Measurements from ENCODE around the gene GLDN. TPM values are rescaled to one million over a fixed set of nuclear protein-coding genes. Genes with fewer than 3 reads are reported as not detected.

Gene GLDN
- total and polyA plus RNA-seq, 2 of the 4 experiments (the other 2 are of a cell fraction): under 0.01 TPM; not detected in 1

DNA sequence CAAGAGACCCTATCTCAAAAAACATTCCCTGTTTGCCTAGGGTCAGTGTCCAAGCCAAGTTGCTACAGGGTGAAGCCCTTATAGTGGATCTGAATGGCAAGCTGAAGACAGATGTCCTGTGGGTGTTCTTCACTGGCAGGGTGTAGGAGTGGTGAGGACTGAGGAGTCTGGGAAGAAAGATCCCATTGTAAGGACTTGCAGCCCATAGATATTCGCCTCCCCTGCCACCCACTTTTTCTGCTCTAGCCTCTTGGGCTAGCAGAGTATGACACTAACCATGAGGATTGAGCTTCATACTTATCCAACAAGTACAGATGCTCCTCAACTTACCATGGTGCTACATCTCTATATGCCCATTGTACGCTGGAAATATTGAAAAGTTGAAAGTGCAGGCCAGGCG, 16.3 kb upstream of the GLDN start:
- H3K27me3 ChIP-seq (ENCODE audit: control insufficient read depth, insufficient read depth, low read length): peaks cover 11% of the 10 kb centered on the region
- H3K23ac ChIP-seq (ENCODE audit: low read depth, low read length): no peak overlapping the region
- no peak overlapping the region for H2BK20ac ChIP-seq (ENCODE audit: low read depth, low read length)
- no peak overlapping the region for H4K91ac ChIP-seq (ENCODE audit: insufficient read depth, low read depth, low read length)
- no peak overlapping the region for H3K27ac ChIP-seq (ENCODE audit: insufficient read depth, low read length)
- no peak overlapping the region for H3K56ac ChIP-seq (ENCODE audit: extremely low read depth, insufficient read depth, low read length)
- no peak overlapping the region for H3K9ac ChIP-seq (ENCODE audit: low read depth, low read length)
- POLR2A ChIA-PET (ENCODE audit: unreplicated experiment): no interaction called here
- no peak overlapping the region for H3K4me2 ChIP-seq (ENCODE audit: low read depth, low read length)
- no peak overlapping the region for H2BK15ac ChIP-seq (ENCODE audit: low read depth, low read length)
- dilution Hi-C loops (cut with HindIII; ENCODE audit: low sequenced_read_pairs, unreplicated experiment): no loop called here
- no peaks in the 10 kb centered on the region for H3K9me1 ChIP-seq (ENCODE audit: insufficient read depth, low read length)
- no peak overlapping the region for H4K5ac ChIP-seq (ENCODE audit: low read depth, low read length)
- BruUV-seq (replicated peaks): no TSS peak
- in situ Hi-C loops (cut with MboI; ENCODE audit: low sequenced_read_pairs): no loop called here
- ATAC-seq (ENCODE audit: low read depth) (no peak), DNase-seq (no peak)
- H3K4ac ChIP-seq (ENCODE audit: low read depth, low read length): no peak overlapping the region
- no peak overlapping the region for H2BK5ac ChIP-seq (ENCODE audit: low read depth, low read length, poor library complexity, severe bottlenecking)
- no peak overlapping the region for H2AFZ ChIP-seq (replicated peaks; ENCODE audit: low read length, poor library complexity)
- no peak overlapping the region for H3K18ac ChIP-seq (ENCODE audit: low read depth, low read length)
- no peak overlapping the region for H2BK120ac ChIP-seq (ENCODE audit: low read depth, low read length)
- no peak overlapping the region for H2AK9ac ChIP-seq (replicated peaks; ENCODE audit: low read depth, low read length, poor library complexity)
- no peak overlapping the region for H3K14ac ChIP-seq (replicated peaks; ENCODE audit: low read depth, low read length)
- H3K79me1 ChIP-seq (ENCODE audit: low read depth in 1 of 2, low read length in 2 of 2): no peaks in the 10 kb centered on the region
- intact Hi-C loops (cut with micrococcal nuclease): no loop called here
- no CpG with 5 or more reads among the region's 3 CpGs for WGBS, 2 experiments (ENCODE audit: extremely low coverage in 2 of 2, insufficient read length in 1 of 2)
- H3K4me3 ChIP-seq (ENCODE audit: insufficient read depth, low read depth, low read length): no peak overlapping the region
- H3K4me1 ChIP-seq (ENCODE audit: control insufficient read depth, insufficient read depth, low read length): peaks cover 4% of the 10 kb centered on the region; the same call in 1 of the 2 replicates
- CTCF ChIA-PET: interaction anchor here (0.6 kb wide), 1 partner anchor 16 kb away, joined by 3 read pairs; no protein-coding TSS in a partner anchor
- no peaks in the 10 kb centered on the region for H3K36me3 ChIP-seq (ENCODE audit: control insufficient read depth, insufficient read depth, low read length)
- TF ChIP-seq NFE2L2 (IDR thresholded peaks at IDR 0.05; ENCODE audit: low read depth, low read length): no peak
- no peak for TF ChIP-seq CTCF (conservative IDR thresholded peaks at IDR 0.05; ENCODE audit: low read depth, low read length)
- no peak for TF ChIP-seq ELK1 (IDR thresholded peaks at IDR 0.05; ENCODE audit: borderline replicate concordance, low read depth, low read length)
- TF ChIP-seq CHD1 (IDR thresholded peaks at IDR 0.05; ENCODE audit: low read depth, low read length): no peak
- no peak for TF ChIP-seq FOS (IDR thresholded peaks at IDR 0.05; ENCODE audit: low read depth, low read length)
- H3K9me3 ChIP-seq (ENCODE audit: control insufficient read depth, insufficient read depth, low read length): no peaks in the 10 kb centered on the region
- no peak overlapping the region for H2AK5ac ChIP-seq (ENCODE audit: low read depth, low read length)
- no peaks in the 10 kb centered on the region for H4K20me1 ChIP-seq (ENCODE audit: insufficient read depth, low read length)
- H4K8ac ChIP-seq (ENCODE audit: low read depth in 2 of 2, low read length in 2 of 2): no peak overlapping the region
